HG03135 (cell line): ENCODE results near the gene NDUFS3.

Experiments
- ATAC-seq: cut with Tn5 transposase; IDR thresholded peaks from one replicate; pipeline ENCODE4 v1.9.1; 2021; ENCODE audit warnings: mild to moderate bottlenecking, moderate library complexity; ENCODE audit not compliant: unreplicated experiment

NDUFS3 gene

GRCh38 chr11:47589977-47590861 lies 11.3 kb downstream of the NDUFS3 start:
- no peak for ATAC-seq

- no peak for ATAC-seq
Observed at GRCh38 chr11:47591764-47592163, 12.9 kb downstream of the NDUFS3 start.

- ATAC-seq: no peak
Observed at GRCh38 chr11:47592251-47592650, 13.4 kb downstream of the NDUFS3 start.

DNA sequence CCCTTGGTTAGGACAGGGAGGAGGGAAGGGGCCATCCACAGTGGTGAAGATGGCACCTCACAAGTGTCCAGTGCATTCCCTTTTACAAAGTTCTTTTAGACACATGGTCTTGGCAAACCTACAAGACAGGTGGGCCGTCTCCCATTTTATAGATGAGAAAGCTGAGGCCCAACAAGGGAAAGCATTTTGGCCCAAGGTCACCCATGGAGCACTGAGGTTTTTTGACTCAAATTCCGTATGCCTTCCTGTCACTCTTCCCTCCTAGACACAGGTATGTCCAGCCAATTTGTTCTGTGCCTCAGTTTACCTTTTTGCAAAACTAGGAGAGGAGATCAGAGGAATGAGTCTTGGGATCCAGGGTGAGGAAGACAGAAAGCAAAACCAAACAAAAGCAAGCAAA lies 14.1 kb downstream of the NDUFS3 start:
- no peak for ATAC-seq

DNA sequence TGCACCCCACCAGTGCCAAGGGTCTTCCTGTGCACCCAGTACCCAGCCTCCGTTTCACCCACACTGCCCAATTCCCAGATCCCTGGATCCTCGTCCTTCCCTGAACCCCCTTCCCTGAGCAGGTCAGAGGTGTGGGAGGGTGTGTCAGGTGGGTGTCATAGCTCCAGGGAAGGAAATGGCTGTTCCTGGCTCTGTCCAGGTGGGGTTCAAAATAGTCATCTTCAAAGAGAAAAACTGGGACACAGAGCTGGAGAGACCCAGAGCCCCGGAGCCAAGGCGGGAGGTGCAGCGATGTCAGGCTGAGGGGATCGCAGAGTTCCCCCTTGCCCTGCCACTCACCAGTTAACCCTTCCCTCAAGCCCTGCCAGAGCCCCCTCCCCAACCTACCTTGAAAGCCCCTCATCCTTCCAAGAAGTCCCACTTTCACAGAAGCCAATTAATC lies 14.6 kb downstream of the NDUFS3 start:
- ATAC-seq: no peak

DNA sequence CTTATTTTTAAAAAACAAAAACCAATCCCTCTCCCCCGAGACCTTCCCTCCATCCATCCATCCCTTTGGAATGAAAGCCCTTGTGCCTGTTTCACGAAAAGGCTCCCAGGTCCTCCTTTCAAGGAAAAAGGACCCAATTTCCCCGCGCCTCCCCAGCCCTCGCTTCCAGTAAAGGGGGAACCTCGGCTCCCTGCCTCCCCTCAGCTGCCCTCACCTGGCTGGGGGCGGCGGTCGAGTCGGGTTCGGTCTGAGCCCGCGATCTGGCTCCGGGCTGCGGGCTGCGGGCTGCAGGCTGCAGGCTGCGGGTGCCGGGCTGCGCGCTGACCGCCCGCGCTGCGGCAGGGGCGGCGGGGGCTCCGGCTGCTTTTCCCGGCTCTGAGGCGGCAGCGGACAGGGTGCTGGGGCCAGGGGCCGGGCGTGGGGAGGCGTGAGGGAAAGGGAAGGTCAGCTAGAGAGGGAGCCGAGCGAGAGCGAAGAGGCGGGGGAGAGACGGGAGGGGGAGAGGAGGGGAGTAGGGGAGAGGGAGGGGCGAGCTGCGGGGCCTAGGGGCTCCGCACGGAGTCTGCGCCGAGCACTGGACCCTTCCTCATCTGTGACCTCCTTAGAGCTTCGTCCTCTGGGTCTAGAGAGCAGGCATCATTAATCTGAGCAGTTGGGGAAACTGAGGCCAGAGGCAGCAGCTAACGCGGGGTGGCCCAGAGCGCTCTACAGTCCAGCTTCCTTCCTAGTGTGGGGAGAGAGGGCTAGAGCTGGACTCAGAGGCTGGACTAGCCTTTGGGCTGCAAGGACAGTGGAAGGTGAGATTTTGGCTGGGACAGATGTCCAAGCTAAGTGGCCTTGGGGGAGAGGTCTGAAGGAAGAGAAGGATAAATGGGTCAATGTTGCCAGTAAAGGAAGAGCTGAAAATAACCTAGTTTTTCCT lies 15.3 kb downstream of the NDUFS3 start, which contains the start of gene C1QTNF4:
Gene C1QTNF4, minus strand, starts transcription at position 478 of the 922 bp plus-strand sequence. CDS start 3,601 bp downstream, outside the sequence.
- ATAC-seq: no peak

GRCh38 chr11:47595029-47595428 lies 16.2 kb downstream of the NDUFS3 start:
- ATAC-seq: no peak

DNA sequence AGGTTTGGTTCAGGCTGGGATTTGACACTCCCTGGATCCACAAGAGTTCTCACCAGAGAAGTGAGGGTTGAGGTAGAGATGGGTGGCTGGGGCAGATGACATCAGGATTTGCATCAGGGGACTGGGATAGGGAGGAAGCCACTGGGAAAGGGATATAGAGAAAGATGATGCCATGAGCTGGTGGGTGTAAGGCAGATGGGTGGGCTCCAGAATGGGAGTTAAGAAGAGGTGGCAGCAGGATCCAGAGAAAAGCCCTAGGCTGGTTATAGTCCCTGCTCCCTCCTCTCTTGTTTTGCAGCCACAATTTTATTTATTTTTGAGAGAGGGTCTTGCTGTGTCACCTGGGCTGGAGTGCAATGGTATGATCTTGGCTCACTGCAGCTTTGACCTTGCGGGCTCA lies 17.1 kb downstream of the NDUFS3 start:
- no peak for ATAC-seq

DNA sequence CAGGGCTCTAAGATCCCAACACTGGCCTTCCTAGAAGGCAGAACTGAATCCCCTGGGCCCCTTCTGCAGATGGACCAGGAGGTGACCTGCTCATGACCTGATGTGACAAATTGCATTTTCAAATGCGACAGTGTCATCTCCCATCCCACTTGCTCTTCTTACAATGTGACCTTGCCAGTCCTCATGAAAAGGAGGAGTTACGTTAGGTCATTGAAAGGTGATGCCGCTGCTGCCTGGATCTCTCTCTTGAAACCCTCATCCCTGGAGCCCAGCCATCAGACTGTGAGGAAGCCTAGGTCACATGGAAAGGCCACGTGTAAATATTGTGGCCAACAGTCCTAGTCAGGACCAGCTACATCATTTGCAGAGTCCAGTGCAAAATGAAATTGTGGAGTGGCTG lies 21.0 kb downstream of the NDUFS3 start:
- no peak for ATAC-seq

GRCh38 chr11:47603295-47603694 lies 24.4 kb downstream of the NDUFS3 start:
- ATAC-seq: no peak

GRCh38 chr11:47605921-47606320 lies 27.0 kb downstream of the NDUFS3 start:
- no peak for ATAC-seq

DNA sequence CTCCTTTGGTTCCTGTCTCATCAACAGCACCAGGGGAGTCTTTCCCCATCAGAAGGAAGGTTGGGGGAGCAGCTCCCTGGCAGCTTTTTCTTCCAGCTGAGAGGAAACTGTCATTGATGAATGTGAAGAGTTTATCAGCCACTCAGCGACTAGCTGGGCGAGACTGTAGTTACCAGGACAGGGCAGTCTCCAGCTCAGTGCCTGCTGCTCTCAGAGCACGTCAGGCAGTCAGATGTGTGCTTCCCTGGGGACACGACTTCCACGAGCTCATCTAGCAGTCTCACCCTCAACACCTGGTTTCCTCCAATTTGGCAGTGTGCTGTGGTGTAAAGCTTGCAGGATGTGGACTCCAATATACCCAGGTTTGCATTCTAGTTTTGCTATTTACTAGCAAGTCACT lies 27.9 kb downstream of the NDUFS3 start:
- ATAC-seq: no peak

GRCh38 chr11:47607380-47607779 lies 28.5 kb downstream of the NDUFS3 start:
- ATAC-seq: no peak

GRCh38 chr11:47609675-47610074 lies 30.8 kb downstream of the NDUFS3 start:
- no peak for ATAC-seq

- ATAC-seq: no peak
Observed at GRCh38 chr11:47611348-47611794, 32.5 kb downstream of the NDUFS3 start.

DNA sequence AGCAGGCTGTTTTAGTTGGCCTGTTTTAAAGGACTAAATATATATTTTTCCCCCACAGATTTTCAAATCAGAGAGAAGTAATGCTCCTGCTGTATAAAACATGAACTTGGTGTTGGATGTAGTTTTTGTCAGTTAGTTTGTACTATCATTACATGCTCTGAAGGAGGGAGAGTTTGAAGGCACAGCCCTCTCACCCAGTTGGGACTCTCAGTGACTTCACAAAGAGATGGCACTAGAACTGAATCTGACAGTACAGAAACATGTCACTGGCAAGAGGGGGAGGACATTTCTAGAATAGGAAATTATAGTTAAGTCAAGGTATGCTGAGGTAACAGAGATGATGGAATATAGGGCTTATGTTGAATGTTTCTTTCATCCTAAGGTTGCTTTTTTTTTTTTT lies 36.4 kb downstream of the NDUFS3 start:
- ATAC-seq: no peak

DNA sequence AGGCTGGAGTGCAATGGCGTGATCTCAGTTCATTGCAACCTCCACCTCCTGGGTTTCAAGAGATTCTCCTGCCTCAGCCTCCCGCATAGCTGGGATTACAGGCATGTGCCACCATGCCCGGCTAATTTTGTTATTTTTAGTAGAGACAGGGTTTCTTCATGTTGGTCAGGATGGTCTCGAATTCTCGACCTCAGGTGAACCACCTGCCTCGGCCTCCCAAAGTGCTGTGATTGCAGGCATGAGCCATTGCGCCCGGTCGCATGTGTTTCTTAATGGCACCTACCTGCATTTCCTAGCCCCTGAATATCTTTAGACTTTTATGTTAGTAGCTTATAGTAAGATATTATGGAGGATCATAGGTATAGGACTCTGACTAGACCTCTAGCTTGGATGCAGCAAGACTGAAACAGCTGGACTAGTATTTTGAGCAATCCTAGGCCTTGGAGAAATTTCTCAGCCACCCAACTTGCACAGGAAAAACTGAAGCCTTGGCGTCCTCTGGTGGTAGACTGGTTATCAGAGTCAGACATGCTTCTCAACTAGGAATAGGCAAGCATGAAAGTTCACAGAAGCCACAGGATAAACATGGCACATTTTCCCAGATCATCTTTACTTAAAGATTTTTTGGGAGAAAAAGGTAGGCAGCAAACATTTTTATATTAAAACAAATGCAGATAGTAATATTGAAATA lies 38.0 kb downstream of the NDUFS3 start:
- ATAC-seq: no peak

DNA sequence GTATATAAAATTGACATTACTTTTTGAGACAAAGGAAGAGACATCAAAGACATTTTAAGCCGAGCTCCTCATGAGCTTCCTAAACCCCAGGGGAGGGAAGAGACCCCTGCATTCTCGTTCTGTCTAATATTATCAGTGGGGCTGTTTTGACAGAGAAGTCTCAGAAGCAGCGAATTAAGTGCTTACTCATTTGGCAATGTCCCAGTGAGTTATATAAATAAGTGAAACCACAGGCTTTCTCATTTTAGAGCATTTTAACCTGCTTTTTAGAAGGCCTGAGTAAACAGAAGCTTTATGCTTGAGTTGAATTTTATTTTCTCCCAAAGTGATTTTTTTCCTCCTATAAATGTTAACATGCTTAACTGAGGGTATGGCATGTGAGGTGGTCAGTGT lies 38.5 kb downstream of the NDUFS3 start:
- no peak for ATAC-seq

GRCh38 chr11:47620836-47621378 lies 42.0 kb downstream of the NDUFS3 start:
- ATAC-seq: no peak

- ATAC-seq: no peak
Observed at GRCh38 chr11:47626234-47626633, 47.4 kb downstream of the NDUFS3 start.

DNA sequence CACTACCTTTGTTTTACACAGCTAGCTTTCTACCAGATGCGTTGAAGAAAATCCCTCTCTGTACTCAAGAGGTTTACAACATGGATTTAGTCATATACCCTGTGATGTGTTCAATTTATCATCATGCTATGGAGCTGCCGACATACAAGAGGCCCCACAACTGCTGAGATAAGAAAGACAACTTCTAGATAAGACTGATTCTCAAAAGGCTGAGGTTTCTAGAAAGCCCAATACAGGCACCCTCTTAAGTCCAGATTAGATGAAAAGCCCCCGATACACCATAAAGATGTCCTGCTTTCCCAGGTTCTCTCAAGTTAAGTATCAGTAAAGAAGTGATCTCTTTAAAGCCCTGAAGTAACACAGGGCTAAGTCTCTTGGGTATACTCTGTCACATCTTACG lies 49.2 kb downstream of the NDUFS3 start:
- no peak for ATAC-seq
